GM23338 (cell line): ENCODE results near the gene NGEF.

Experiments
- CTCF ChIP-seq, 2 experiments: fragments of 200-600 bp in 1 of 2; sonication (generic) in 1 of 2; conservative IDR thresholded peaks; 2 replicates each; pipeline versions ENCODE4 v1.5.1 to v1.6.1; 2016 to 2017; ENCODE audit warnings: antibody characterized with exemption in 2 of 2, low read depth in 2 of 2, mild to moderate bottlenecking in 2 of 2, moderate library complexity in 1 of 2
- EZH2 ChIP-seq: fragments of 200-600 bp; sonication (generic); IDR thresholded peaks from one replicate; pipeline ENCODE4 v1.8.0; 2017; ENCODE audit warnings: antibody characterized with exemption, mild to moderate bottlenecking, low read depth; ENCODE audit not compliant: unreplicated experiment
- EZH2phosphoT487 ChIP-seq: fragments of 200-600 bp; sonication (generic); IDR thresholded peaks from one replicate; pipeline ENCODE4 v1.8.1; 2018; ENCODE audit warnings: antibody characterized with exemption; ENCODE audit not compliant: unreplicated experiment
- JUNB ChIP-seq: IDR thresholded peaks from one replicate; pipeline ENCODE4 v1.6.1; 2016; ENCODE audit warnings: antibody characterized with exemption; ENCODE audit not compliant: unreplicated experiment
- REST ChIP-seq: IDR thresholded peaks from one replicate; pipeline ENCODE4 v1.6.1; 2018; ENCODE audit warnings: antibody characterized with exemption; ENCODE audit not compliant: unreplicated experiment
- ZNF114 ChIP-seq: fragments of 250-450 bp; sonication (Bioruptor Pico); IDR thresholded peaks from 2 replicates; pipeline ENCODE4 v1.5.0; 2020; ENCODE audit warnings: mild to moderate bottlenecking, moderate library complexity

- TF ChIP-seq ZNF114 (no peak), EZH2 (no peak), EZH2phosphoT487 (no peak), REST (no peak), CTCF (conservative IDR thresholded peaks at IDR 0.05; ENCODE audit: low read depth in 2 of 2) (no peak), JUNB (no peak)
Observed at GRCh38 chr2:233039212-233039845, 26.3 kb upstream of the NGEF start.
